ENCODE measurements around the gene RCL1. TPM values are rescaled to one million over a fixed set of nuclear protein-coding genes. Genes with fewer than 3 reads are reported as not detected.

RCL1 gene
- polyA plus RNA-seq, 1 experiment: 5.1 TPM

DNA sequence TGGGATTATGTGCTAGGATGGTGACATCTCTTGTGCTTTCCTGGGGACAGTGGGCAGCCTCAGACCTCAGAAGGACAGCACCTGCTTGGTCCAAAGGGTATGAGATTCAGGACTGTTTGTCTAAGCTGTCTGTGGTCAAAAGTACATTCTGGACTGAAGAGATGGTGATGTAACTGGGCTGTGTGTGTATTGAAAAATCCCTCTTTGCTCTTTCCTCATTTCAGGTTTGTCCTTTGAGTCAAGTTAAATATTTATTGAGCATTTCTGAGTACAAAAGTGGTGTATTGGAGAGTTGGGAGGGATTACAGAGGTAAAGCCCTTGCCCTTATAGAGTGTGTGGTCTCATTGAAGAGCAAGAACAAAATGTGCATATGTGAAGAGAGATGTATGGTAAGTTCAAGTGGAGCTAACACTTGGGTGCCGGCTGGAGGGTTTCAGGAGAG lies 46.7 kb downstream of the RCL1 start:
- H3K36me3 ChIP-seq (ENCODE audit: control insufficient read depth, insufficient read depth, low read length): peaks cover 2% of the 10 kb centered on the region
- no peak for DNase-seq (ENCODE audit: low read depth)
- CTCF ChIA-PET: interaction anchor here (1.0 to 2.2 kb wide), 4 partner anchors 12 to 148 kb away, joined by 3 to 9 read pairs (median 4); no protein-coding TSS in a partner anchor
- H3K4me3 ChIP-seq (ENCODE audit: low read depth, low read length): no peak overlapping the region
- POLR2A ChIA-PET: no interaction called here
- H3K27me3 ChIP-seq (ENCODE audit: control insufficient read depth, insufficient read depth, low read length): no peaks in the 10 kb centered on the region
- TF ChIP-seq, protein P1, sequence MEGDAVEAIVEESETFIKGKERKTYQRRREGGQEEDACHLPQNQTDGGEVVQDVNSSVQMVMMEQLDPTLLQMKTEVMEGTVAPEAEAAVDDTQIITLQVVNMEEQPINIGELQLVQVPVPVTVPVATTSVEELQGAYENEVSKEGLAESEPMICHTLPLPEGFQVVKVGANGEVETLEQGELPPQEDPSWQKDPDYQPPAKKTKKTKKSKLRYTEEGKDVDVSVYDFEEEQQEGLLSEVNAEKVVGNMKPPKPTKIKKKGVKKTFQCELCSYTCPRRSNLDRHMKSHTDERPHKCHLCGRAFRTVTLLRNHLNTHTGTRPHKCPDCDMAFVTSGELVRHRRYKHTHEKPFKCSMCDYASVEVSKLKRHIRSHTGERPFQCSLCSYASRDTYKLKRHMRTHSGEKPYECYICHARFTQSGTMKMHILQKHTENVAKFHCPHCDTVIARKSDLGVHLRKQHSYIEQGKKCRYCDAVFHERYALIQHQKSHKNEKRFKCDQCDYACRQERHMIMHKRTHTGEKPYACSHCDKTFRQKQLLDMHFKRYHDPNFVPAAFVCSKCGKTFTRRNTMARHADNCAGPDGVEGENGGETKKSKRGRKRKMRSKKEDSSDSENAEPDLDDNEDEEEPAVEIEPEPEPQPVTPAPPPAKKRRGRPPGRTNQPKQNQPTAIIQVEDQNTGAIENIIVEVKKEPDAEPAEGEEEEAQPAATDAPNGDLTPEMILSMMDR (IDR thresholded peaks at IDR 0.05; ENCODE audit: insufficient read depth, low read depth, low read length): no peak

DNA sequence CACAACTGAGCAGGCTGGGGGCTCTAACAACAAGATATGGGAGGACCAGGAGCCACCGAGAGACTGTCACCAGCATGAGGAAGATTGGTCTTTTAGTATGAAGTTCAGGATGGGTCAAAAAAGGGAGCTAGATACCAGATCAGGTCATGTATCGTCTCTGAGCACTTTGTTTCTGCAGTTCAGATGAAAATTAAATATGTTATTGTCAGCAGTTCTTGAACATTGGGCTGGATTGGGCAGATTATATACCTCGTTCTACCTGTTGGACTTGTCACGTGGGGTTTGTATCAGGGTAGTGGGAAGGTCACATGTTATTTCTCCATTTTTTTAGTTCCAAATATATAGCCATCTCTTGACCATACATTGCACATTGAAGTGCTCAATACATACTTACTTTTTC lies 47.3 kb downstream of the RCL1 start:
- Histone ChIP-seq H3K4me3 (ENCODE audit: low read depth, low read length) (no peak overlapping the region), H3K27me3 (ENCODE audit: control insufficient read depth, insufficient read depth, low read length) (no peaks in the 10 kb centered on the region), H3K36me3 (ENCODE audit: control insufficient read depth, insufficient read depth, low read length) (peaks cover 4% of the 10 kb centered on the region)
- CTCF ChIA-PET: interaction anchor here (1.1 kb wide), 1 partner anchor 147 kb away, joined by 3 read pairs; no protein-coding TSS in a partner anchor
- POLR2A ChIA-PET: no interaction called here
- TF ChIP-seq, protein P1 (IDR thresholded peaks at IDR 0.05; ENCODE audit: insufficient read depth, low read depth, low read length): no peak
- DNase-seq (ENCODE audit: low read depth): no peak

DNA sequence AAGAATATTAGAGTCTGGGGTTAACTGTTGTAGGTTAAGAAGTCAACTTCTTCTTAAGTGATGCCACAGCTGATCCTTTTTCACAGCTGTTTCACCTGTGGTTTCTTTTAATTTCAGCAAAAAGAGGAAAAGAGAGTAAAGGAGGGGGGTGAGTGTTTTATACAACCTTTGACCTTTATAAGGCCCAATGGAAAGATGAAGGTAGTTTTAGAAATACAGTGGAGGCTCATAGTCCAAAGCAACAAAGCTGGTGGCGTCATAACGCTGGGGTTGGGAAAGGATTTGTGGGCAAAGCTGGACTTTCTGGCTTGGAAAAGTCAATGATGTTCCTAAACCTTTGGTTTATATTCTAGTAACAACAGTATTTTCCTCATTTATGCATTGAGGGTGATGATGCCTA lies 49.5 kb downstream of the RCL1 start:
- H3K4me3 ChIP-seq (ENCODE audit: low read depth, low read length): no peak overlapping the region
- ChIA-PET CTCF (interaction anchor here (1.2 to 1.8 kb wide), 2 partner anchors 9 to 14 kb away, joined by 3 read pairs; no protein-coding TSS in a partner anchor), POLR2A (no interaction called here)
- TF ChIP-seq, protein P1 (IDR thresholded peaks at IDR 0.05; ENCODE audit: insufficient read depth, low read depth, low read length): no peak
- peaks cover 4% of the 10 kb centered on the region for H3K36me3 ChIP-seq (ENCODE audit: control insufficient read depth, insufficient read depth, low read length)
- H3K27me3 ChIP-seq (ENCODE audit: control insufficient read depth, insufficient read depth, low read length): no peaks in the 10 kb centered on the region
- no peak for DNase-seq (ENCODE audit: low read depth)

DNA sequence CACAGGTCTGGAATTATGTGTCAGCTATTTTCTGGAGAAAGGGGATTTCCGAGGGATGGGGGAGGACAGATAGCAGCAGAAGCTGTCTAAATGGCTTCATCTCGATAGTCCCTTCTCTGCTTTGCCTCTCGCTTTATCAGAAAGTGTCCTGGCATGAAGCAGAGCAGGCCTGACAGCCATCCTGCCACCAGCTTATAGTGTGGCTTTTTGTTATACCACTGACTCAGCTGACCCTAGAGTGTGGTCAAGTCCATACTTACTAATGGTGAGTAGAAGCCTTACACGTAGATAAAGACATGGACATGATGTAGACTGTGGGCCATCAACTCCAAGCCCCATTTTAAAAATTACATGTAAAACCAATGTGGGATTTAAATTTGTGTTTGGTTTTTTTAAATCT lies 50.0 kb downstream of the RCL1 start:
- TF ChIP-seq, protein P1 (IDR thresholded peaks at IDR 0.05; ENCODE audit: insufficient read depth, low read depth, low read length): no peak
- CTCF ChIA-PET: interaction anchor here (1.2 kb wide), 1 partner anchor 13 kb away, joined by 3 read pairs; no protein-coding TSS in a partner anchor
- no peak overlapping the region for H3K4me3 ChIP-seq (ENCODE audit: low read depth, low read length)

DNA sequence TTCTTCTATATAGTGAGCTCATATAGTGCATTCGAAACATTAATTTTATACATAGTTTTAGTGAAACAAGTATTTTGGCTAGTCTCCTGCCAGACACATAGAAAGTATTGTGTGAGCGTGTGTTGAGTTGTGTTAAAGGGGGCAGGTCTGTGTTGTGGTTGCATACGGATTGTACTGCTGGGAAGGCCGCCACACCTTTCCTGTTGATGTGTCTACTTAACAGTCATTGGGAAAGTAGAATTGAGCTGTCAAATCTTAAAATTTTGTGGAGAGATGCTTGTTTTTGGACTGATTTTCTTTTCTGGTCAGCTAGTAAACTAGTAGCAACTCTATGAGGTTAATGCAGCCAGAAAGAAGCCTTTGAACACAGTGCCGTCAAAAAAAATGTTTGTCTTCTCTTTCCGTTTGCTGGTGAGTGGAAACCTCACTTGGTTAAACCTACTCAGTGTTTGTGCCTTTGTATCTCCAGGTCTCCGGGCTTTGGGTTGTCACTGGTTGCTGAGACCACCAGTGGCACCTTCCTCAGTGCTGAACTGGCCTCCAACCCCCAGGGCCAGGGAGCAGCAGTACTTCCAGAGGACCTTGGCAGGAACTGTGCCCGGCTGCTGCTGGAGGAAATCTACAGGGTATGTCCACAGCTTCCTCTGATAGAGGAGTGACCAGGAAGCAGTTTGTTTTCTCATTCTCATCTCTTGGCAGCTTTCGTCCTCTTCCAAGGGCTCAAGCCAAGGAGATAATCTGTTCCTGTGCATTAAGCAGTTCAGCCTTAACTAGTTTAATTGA lies 51.5 kb downstream of the RCL1 start:
- TF ChIP-seq, protein P1 (IDR thresholded peaks at IDR 0.05; ENCODE audit: insufficient read depth, low read depth, low read length): no peak
- CTCF ChIA-PET: interaction anchor here (1.4 kb wide), 1 partner anchor 11 kb away, joined by 4 read pairs; no protein-coding TSS in a partner anchor
- no peak for DNase-seq (ENCODE audit: low read depth)
- no peaks in the 10 kb centered on the region for H3K27me3 ChIP-seq (ENCODE audit: control insufficient read depth, insufficient read depth, low read length)
- H3K36me3 ChIP-seq (ENCODE audit: control insufficient read depth, insufficient read depth, low read length): peaks cover 4% of the 10 kb centered on the region
- POLR2A ChIA-PET: no interaction called here
- no peak overlapping the region for H3K4me3 ChIP-seq (ENCODE audit: low read depth, low read length)

More for the DNA sequence above, 50.0 kb downstream of the RCL1 start:
- POLR2A ChIA-PET: no interaction called here
- Histone ChIP-seq H3K27me3 (ENCODE audit: control insufficient read depth, insufficient read depth, low read length) (no peaks in the 10 kb centered on the region), H3K36me3 (ENCODE audit: control insufficient read depth, insufficient read depth, low read length) (peaks cover 4% of the 10 kb centered on the region)
- DNase-seq (ENCODE audit: low read depth): no peak
